ENCODE results near the gene NID2.

- TF ChIP-seq POLR2A (IDR thresholded peaks at IDR 0.05; ENCODE audit: low read depth, low read length) (no peak), POLR2AphosphoS5 (IDR thresholded peaks at IDR 0.05; ENCODE audit: low read depth, low read length) (no peak), TAF1 (IDR thresholded peaks at IDR 0.05; ENCODE audit: low read depth, low read length) (no peak), SPI1 (IDR thresholded peaks at IDR 0.05; ENCODE audit: low read depth, low read length) (no peak), POU2F2 (IDR thresholded peaks at IDR 0.05; ENCODE audit: low read depth, low read length) (no peak), PAX5 (IDR thresholded peaks at IDR 0.05; ENCODE audit: insufficient read depth, low read length, severe bottlenecking) (no peak)
These were observed 10.5 kb downstream of the NID2 start for GRCh38 chr14:52058341-52058740.

Data from GM12891 (cell line).